CD4-positive, alpha-beta T cell treated with Interleukin-6 at 100 ng/mL for 8 hours (primary cell): ENCODE measurements around the gene MEGF11.

Source experiments
- DNase-seq: peaks from one replicate; pipeline ENCODE4 v3.0.0-alpha.2; 2020; ENCODE audit warnings: mixed read lengths, low spot score

MEGF11 gene

GRCh38 chr15:66170042-66170441 lies 83.5 kb downstream of the MEGF11 start:
- no peak for DNase-seq

- DNase-seq = no peak
Measured at GRCh38 chr15:66169625-66170024, 83.9 kb downstream of the MEGF11 start.

- no peak for DNase-seq
Measured at GRCh38 chr15:66169023-66169422, 84.5 kb downstream of the MEGF11 start.

- no peak for DNase-seq
Measured at GRCh38 chr15:66167854-66168253, 85.7 kb downstream of the MEGF11 start.

- DNase-seq = no peak
Measured at GRCh38 chr15:66165856-66166255, 87.7 kb downstream of the MEGF11 start.

GRCh38 chr15:66164788-66165187 lies 88.8 kb downstream of the MEGF11 start:
- DNase-seq = no peak

GRCh38 chr15:66163553-66163952 lies 90.0 kb downstream of the MEGF11 start:
- DNase-seq = no peak

- no peak for DNase-seq
Measured at GRCh38 chr15:66162286-66162685, 91.3 kb downstream of the MEGF11 start.

GRCh38 chr15:66161575-66162118 lies 91.9 kb downstream of the MEGF11 start:
- no peak for DNase-seq

GRCh38 chr15:66161108-66161507 lies 92.4 kb downstream of the MEGF11 start:
- DNase-seq = no peak

- no peak for DNase-seq
Measured at GRCh38 chr15:66157507-66157906, 96.0 kb downstream of the MEGF11 start.

- DNase-seq = no peak
Measured at GRCh38 chr15:66156310-66156975, 97.1 kb downstream of the MEGF11 start.

- no peak for DNase-seq
Measured at GRCh38 chr15:66155065-66155464, 98.5 kb downstream of the MEGF11 start.

- DNase-seq = no peak
Measured at GRCh38 chr15:66154581-66154980, 99.0 kb downstream of the MEGF11 start.

GRCh38 chr15:66153549-66154415 lies 99.8 kb downstream of the MEGF11 start:
- no peak for DNase-seq

GRCh38 chr15:66152650-66153049 lies 100.9 kb downstream of the MEGF11 start:
- no peak for DNase-seq

- no peak for DNase-seq
Measured at GRCh38 chr15:66151809-66152208, 101.7 kb downstream of the MEGF11 start.

GRCh38 chr15:66149871-66150270 lies 103.7 kb downstream of the MEGF11 start:
- DNase-seq = no peak

- no peak for DNase-seq
Measured at GRCh38 chr15:66148187-66148586, 105.4 kb downstream of the MEGF11 start.

- no peak for DNase-seq
Measured at GRCh38 chr15:66147440-66147839, 106.1 kb downstream of the MEGF11 start.

- DNase-seq = no peak
Measured at GRCh38 chr15:66145726-66146182, 107.8 kb downstream of the MEGF11 start.

GRCh38 chr15:66144978-66145725 lies 108.4 kb downstream of the MEGF11 start:
- DNase-seq = no peak
